Retina (tissue), 1 donor: Measurements from ENCODE around the gene C5.

Experiments used
- DNase-seq: peaks from one replicate; pipeline ENCODE4 v3.0.0-alpha.2; 2016

C5 gene

GRCh38 chr9:120938851-120939250 is 111.2 kb downstream of the C5 start:
- no peak for DNase-seq

DNA sequence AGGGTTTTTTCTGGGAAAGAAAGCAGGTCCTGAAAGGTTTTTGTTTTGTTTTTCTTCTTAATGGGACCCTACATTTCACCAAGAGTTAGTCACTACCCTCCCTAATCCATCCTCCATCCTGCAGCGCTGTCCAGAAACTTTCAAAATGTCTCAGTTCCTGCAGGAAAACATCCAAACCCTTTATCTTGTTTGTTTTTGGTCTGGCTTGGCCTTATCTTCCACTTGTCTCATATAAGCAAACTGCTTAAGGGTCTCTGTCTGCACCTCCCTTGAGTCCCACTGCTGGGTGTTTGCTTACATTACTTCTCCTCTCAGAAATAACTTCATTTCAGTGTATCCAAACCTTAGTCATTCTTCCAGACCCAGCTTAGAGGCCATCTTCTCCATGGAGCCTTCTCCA is 112.5 kb downstream of the C5 start:
- DNase-seq = no peak

DNA sequence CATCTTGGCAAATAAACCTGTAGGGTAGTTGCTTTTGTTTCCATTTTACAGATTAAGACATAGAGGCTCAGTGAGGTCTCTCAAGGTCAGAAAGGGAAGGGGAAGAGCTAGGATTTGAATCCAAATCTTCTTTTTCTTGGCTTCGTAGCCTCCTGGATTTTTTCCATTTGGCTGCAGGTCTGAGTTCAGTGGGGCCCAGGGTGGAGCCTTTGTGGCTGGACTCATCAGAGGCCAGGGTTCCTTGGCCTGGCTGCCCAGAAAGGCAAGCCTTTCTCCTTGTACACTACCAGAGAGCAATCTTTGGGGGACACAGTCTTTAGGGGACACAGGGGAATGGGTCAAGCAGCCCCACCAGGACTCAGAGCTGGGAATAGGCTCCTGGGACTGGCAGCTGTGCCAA is 112.9 kb downstream of the C5 start:
- no peak for DNase-seq

- no peak for DNase-seq
Measured at GRCh38 chr9:120936764-120937122, 113.3 kb downstream of the C5 start.

GRCh38 chr9:120936011-120936763 is 113.9 kb downstream of the C5 start:
- DNase-seq = peak; percentile 80

GRCh38 chr9:120935383-120935857 is 114.7 kb downstream of the C5 start:
- DNase-seq = no peak

DNA sequence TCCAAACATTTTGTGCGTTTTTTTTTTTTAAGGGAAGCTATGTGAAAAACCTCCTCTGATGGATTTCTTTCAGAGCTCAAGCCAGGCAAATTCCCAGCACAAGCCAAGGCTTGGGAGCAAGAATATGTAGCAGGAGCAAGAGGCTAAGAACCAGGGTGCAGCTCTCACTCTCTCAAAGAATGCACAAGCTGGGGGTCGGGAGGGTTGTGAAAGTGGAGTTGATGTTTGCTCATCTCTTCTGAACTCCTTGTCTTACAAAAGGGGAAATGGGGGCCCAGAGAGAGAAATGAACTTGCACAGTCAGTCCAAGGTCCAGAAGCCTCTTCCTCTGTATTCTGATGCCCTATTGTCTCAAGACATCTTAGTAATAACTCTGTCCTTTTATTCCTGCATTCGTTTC is 115.8 kb downstream of the C5 start:
- DNase-seq = no peak

DNA sequence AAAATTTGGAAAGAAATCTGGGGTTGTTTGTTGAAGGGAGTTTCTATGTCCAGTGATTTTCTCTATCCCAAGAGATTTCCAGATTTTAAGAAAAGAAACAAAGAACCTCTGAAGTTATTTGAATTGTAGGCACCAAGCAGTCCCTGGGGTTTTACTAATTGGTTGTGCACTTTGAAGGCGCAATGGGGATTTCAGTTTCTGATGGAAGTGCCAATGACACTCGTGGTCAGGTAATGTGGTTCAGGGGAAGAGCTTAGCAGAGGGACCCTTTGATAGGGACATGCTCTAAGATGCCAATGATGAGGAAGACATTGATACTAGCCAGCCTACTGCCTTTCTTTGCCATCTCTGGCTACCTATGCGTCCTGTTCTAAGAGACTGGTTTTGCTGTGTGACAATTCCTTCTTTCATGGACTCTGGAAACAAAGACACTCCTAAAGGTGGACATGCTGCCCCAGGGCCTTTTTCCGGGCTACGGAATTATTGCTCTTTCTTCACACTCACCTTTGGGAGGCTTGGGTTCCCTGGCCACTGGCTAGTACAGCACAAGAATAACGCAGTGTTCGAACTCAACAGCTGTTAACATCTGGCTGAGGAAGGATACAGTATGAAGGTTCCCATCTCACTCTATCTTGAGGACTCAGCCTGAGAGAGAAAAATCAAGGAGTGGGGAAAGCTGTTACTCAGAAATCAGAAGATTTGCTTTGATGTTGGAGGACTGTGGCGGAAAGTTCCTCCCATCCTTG is 116.6 kb downstream of the C5 start:
- no peak for DNase-seq

GRCh38 chr9:120932086-120932823 is 117.8 kb downstream of the C5 start:
- no peak for DNase-seq

DNA sequence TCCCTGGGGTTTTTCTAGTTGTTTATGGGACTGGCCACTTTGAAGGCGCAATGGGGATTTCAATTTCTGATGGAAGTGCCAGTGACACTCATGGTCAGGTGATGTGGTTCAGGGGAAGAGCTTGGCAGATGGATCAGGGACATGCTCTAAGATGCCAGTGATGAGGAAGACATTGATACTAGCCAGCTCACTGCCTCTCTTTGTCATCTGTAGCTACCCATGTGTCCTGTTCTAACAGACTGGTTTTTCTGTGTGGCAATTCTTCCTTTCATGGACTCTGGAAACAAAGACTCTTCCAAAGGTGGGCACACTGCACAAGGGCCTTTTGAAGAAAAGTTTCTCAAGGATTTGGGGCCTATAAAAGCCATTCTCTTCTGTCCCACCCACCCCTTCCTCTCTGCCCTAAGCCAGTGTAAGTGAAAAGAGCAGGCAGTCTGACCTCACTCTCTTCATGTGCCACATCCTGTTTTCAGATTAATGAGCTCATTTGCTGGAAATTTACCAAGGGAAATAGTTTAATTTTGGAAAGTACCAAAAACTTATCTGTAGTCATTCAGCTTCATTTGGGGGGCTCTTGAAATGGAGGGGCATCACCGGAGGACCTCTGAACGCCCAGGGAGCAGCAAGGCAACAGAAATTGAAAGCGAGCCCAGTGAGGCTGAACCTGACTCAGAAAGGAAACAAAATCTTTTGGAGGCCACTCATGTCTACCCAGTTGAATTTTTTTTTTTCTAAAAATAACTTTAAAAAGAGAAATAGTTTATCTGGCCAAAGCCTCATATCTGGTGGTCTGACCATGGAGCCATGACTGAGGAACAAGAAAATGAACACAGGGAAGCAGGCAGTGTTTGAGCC is 118.6 kb downstream of the C5 start:
- DNase-seq = no peak

DNA sequence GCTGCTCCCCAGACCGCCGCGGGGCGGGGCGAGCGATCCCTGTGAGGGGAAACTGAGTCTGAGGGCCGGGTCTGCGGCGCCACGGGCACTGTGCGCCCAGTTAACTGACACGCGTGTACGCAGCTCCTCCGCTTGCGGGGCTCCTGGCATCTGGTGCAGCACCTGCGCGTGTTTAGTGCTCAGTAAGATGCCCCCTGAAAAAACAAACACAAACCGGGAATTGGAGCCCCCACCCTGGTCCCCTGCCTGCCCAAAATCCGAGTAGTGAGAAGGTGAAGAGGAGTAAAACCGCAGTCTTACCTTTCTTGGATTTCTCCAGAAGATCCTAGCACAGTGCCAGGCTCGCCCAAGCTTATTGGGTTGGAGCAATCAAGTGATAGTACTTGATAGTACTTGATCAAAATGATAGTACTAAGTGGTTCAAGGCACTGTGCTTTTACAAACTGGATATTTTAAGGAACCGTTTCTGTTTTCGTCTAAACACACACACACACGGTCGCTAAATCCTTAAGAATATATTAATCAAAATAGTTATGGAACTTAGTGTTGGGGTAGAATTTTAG is 120.8 kb downstream of the C5 start:
- peak; percentile 80 for DNase-seq

GRCh38 chr9:120928483-120929228 is 121.4 kb downstream of the C5 start:
- DNase-seq = peak; percentile 82

GRCh38 chr9:120928015-120928482 is 122.0 kb downstream of the C5 start:
- DNase-seq = no peak

DNA sequence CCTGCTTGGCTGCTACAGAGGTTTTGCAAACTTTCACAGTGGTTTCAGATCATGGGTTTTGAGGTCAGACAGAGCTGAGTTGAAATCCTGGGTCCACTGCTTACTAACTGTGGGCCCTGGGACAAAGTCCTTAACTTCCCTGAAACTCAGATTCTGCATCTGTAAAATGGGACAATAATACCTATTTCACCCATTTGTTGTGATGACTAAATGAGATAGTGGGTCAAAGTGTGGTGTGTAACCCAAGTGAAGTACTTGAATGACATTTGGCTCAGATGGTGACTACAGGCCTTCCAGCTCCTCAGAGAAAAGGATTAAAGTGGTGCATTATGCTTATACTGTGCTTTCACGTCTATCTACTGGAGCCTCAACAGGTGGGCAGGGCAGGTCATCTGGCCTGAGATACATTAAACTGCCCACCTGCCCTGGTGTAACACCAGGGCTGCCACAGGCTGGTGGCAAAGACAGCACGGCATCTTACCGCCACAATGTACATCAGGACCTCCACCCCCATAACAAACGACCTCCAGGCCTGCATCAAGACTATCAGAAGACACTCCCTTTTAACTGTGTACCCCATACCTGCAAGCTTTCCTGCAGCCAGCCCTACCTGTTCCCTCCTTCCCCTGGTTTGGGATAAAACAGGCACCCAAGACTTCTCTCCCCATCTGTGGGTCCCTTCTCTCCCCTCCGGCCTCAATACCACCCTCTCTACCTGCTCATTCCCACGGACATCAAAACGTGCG is 122.6 kb downstream of the C5 start:
- DNase-seq = no peak

DNA sequence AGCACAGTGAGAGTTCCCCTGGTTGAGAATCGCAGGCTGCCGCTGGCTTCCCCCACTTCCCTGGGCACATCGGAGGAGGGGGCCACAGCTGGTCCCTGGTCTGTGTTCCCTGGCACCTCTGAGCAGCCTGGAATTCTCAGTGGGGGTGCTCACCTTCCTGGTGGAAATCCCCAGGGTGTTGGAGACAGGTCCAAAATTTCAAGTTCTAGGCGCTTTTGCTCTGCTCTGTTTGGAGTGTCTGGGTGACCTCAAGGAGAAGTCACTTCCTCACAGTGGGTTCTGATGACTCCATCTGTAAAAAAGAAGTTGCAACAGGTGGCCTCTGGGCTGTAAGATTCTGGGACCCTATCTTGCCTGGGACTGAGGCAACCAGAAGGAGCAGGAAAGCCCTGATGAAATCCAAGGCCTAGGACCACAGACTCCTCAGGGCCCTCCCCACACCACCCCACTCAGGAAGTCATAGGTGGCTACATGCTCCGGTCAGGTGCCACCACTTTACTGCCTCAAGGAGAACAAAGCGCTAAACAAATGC is 123.6 kb downstream of the C5 start, which contains the start of gene TRAF1:
TRAF1 (minus strand) TSS at position 400 of the 532 bp plus-strand sequence. CDS start 721 bp downstream, outside the sequence.
- DNase-seq = no peak

GRCh38 chr9:120925535-120926396 is 124.3 kb downstream of the C5 start:
- no peak for DNase-seq

GRCh38 chr9:120924698-120925534 is 125.2 kb downstream of the C5 start:
- DNase-seq = no peak

DNA sequence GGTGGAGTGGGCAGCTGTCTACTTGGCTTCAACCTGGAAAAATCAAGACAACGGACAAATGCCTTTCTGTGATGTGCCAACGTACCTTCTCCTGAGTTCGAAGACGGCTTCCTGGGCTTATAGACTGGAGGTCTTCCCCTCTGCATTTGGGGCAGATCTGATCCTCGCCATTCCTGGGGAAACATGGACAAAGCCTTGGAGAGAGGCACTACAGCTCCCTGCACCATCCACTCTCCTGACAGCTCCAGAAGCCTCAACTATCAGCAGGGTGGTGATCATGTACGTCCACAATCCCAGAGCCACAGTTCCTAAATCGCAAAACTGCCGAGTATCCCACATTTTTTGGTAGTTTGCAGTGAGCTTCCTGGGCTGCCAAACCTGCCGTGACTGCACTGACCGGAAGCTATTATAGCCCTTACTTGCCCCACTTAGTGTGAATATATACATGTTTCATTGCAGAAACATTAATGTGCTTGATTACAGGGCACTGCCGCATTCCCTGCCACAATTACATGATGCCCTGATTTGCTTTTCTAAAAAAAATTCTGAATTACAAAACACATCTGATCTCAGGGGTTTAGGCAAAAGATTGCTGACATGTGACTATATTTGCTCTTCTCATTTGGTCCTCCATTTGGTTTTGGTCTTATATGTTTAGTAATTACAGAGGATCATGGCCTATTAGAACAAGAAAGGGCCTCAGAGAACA is 126.3 kb downstream of the C5 start:
- DNase-seq = no peak
